Measurements from ENCODE around the gene PDC. TPM values are rescaled to one million over a fixed set of nuclear protein-coding genes. Genes with fewer than 3 reads are reported as not detected.
A peak's percentile ranks its signal among the peaks of the same experiment; 100 is the strongest.
"Not testable (repeated sequence)": the region's sequence is repeated elsewhere in the genome, so short reads cannot be mapped to it uniquely, and the experiment has no call there.

The PDC gene
- total RNA-seq, 1 donor from 2014 or later: not detected

GRCh38 chr1:186404454-186405051, 56.4 kb downstream of the PDC start:
- H3K27ac ChIP-seq: no peak overlapping the region
- no peak for DNase-seq (ENCODE audit: low spot score in 2 of 2)
- H3K9me3 ChIP-seq: no peaks in the 10 kb centered on the region
- no peaks in the 10 kb centered on the region for H3K4me1 ChIP-seq
- peak; percentile 21 to 62 (median 50) for TF ChIP-seq CTCF (IDR thresholded peaks at IDR 0.05)
- no peaks in the 10 kb centered on the region for H3K27me3 ChIP-seq
- H3K4me3 ChIP-seq: no peak overlapping the region
- peaks cover 22 to 53% of the 10 kb centered on the region in 2 donors for H3K36me3 ChIP-seq
- intact Hi-C loops (cut with DNase I): loop anchor here (5.0 to 10.0 kb wide), 2 partner anchors 70 to 583 kb away; no protein-coding TSS in a partner anchor

- DNase-seq (ENCODE audit: low spot score in 2 of 2): no peak
- H3K9me3 ChIP-seq: no peaks in the 10 kb centered on the region
- H3K27me3 ChIP-seq: no peaks in the 10 kb centered on the region
- H3K4me3 ChIP-seq: no peak overlapping the region
- peaks cover 31 to 53% of the 10 kb centered on the region in 2 donors for H3K36me3 ChIP-seq
- H3K27ac ChIP-seq: no peak overlapping the region
- intact Hi-C loops (cut with DNase I): loop anchor here (5.0 to 10.0 kb wide), 2 partner anchors 69 to 584 kb away; no protein-coding TSS in a partner anchor
- H3K4me1 ChIP-seq: no peaks in the 10 kb centered on the region
- no peak for TF ChIP-seq CTCF (IDR thresholded peaks at IDR 0.05)
These were observed 57.3 kb downstream of the PDC start for GRCh38 chr1:186403632-186404031.

- not testable (repeated sequence) for H3K9me3 ChIP-seq; H3K4me3 ChIP-seq; DNase-seq (ENCODE audit: low spot score in 2 of 2); H3K4me1 ChIP-seq; H3K27me3 ChIP-seq; H3K27ac ChIP-seq
- peaks cover 32 to 53% of the 10 kb centered on the region in 2 donors for H3K36me3 ChIP-seq
- intact Hi-C loops (cut with DNase I): loop anchor here (5.0 to 10.0 kb wide), 2 partner anchors 67 to 586 kb away; no protein-coding TSS in a partner anchor
These were observed 59.5 kb downstream of the PDC start for GRCh38 chr1:186401446-186401845.

Other genes with a start within 250 kb of the PDC start
- gene PRG4, start 164.8 kb downstream of the PDC start, total RNA-seq: 8.1 TPM
- 35.7 TPM for gene TPR, start 85.9 kb downstream of the PDC start, total RNA-seq
- 5.5 TPM for gene ODR4, start 85.3 kb downstream of the PDC start, total RNA-seq
- gene PTGS2, start 219.3 kb upstream of the PDC start, total RNA-seq: 0.53 TPM

All from ascending aorta (tissue), 2 donors.